HL-60/S4 treated with phorbol 12-myristate 13-acetate at 8.2 ng/mL for 4 days and 3 days (cell line): ENCODE results near the gene SCNN1A.

Experiments
- in situ Hi-C: fragments of 300-500 bp; cut with MboI; formaldehyde crosslinking; loops from 2 replicates; pipeline ENCODE4 v1.15.0; 2022; ENCODE audit warnings: low sequenced_read_pairs

SCNN1A gene

GRCh38 chr12:6335451-6336078 is 39.8 kb downstream of the SCNN1A start:
- in situ Hi-C loops = no loop called here

GRCh38 chr12:6334940-6335450 is 40.4 kb downstream of the SCNN1A start:
- in situ Hi-C loops = no loop called here

- in situ Hi-C loops = no loop called here
These were observed 41.0 kb downstream of the SCNN1A start for GRCh38 chr12:6334359-6334758.

- in situ Hi-C loops = no loop called here
These were observed 41.8 kb downstream of the SCNN1A start for GRCh38 chr12:6333566-6333965.

GRCh38 chr12:6333029-6333428 is 42.3 kb downstream of the SCNN1A start:
- in situ Hi-C loops = no loop called here

GRCh38 chr12:6332459-6332858 is 42.9 kb downstream of the SCNN1A start:
- in situ Hi-C loops = no loop called here

- in situ Hi-C loops = no loop called here
These were observed 44.2 kb downstream of the SCNN1A start for GRCh38 chr12:6330999-6331714.

- in situ Hi-C loops = no loop called here
These were observed 45.2 kb downstream of the SCNN1A start for GRCh38 chr12:6330192-6330591.

GRCh38 chr12:6329703-6330064 is 45.7 kb downstream of the SCNN1A start:
- in situ Hi-C loops = no loop called here

- in situ Hi-C loops = no loop called here
These were observed 46.2 kb downstream of the SCNN1A start for GRCh38 chr12:6328945-6329702.

GRCh38 chr12:6328045-6328779 is 47.2 kb downstream of the SCNN1A start:
- in situ Hi-C loops = no loop called here

- in situ Hi-C loops = no loop called here
These were observed 47.9 kb downstream of the SCNN1A start for GRCh38 chr12:6327229-6328041.

GRCh38 chr12:6326316-6327228 is 48.8 kb downstream of the SCNN1A start:
- in situ Hi-C loops = no loop called here

GRCh38 chr12:6324936-6325750 is 50.2 kb downstream of the SCNN1A start:
- in situ Hi-C loops = no loop called here

GRCh38 chr12:6323995-6324711 is 51.2 kb downstream of the SCNN1A start:
- in situ Hi-C loops = no loop called here

- in situ Hi-C loops = no loop called here
These were observed 51.9 kb downstream of the SCNN1A start for GRCh38 chr12:6323340-6323994.

GRCh38 chr12:6322969-6323339 is 52.4 kb downstream of the SCNN1A start:
- in situ Hi-C loops = no loop called here
